ENCODE results near the gene ABHD4.
"Not testable (repeated sequence)": the region's sequence is repeated elsewhere in the genome, so short reads cannot be mapped to it uniquely, and the experiment has no call there.

Gene ABHD4

DNA sequence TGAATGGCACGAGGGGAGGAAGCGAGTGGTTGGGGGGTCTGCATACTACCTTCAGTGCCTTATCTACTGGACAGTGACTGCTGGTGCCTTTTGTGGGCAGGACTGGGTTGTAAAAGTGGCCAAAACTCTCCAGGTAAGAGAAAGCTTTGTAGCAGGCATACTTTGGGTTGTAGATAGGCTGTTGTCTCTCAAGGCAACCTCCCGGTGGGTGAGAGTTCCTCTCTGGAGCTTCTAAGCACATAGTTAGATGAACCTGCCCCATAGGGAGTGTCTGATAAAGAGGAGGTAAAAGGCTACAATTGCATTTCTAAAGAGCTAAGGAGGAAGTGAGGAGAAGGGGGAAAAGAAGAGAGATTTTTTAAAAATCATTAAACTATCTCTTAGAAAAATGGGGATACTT is 4.9 kb upstream of the ABHD4 start:
- DNase-seq = no peak

DNA sequence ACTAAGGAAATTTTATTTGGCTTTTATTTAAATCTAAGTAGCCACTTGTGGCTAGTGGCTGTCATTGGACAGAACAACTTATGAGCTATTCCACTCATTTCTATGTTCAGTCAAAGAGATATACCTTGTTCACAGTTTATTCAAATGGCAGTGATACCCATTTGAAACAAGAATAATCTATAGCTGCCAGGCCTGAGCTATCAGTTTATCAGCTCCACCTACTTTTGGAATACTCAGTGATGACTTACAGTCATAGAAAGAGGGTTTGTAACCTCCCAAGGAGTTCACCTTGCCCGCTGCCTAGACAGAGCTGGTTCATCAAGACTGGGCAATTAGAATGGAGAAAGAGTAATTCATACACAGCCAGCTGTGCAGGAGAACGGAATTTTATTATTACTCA is 4.5 kb upstream of the ABHD4 start:
- DNase-seq = no peak

DNA sequence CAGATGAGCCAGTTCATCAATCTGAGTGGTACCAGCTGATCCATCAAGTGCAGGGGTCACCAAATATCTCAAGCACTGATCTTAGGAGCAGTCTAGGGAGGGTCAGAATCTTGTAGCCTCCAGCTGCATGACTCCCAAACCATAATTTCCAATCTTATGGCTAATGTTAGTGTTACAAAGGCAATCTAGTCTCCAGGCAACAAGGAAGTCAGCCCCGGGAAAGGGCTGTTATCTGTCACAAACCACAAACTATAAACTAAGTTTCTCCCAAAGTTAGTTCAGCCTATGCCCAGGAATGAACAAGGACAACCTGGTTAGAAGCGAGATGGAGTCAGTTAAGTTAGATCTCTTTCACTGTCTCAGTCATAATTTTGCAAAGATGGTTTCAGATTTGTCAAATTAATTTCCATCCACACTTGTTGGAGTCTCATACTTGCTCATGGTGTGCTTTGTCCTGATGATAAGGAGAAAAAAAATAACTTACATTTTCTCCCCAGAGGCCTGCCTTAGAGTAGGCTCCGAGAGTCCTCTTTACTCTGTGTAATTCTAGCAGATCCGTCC is 3.9 kb upstream of the ABHD4 start:
- no peak for DNase-seq

DNA sequence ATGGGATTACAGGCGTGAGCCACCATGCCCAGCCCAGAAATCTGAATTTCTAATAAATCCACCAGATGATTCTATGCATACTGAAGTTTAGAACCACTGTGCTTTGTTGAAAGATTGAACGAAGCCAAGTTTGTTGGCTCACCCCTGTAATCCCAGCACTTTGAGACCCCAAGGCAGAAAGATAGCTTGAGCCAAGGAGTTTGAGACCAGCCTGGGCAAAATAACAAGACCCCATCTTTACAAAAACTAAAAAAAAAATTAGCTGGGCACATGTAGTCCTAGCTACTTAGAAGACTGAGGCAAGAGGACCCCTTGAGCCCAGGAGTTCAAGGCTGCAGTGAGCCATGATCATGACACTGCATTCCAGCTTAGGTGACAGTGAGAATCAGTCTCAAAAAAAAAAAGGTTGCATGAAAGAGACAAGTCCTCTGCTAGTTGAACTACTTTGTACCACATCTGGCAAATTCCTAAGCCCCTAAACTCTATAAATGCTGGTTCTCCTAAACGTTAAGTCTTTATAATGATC is 1.7 kb upstream of the ABHD4 start:
- no peak for DNase-seq

DNA sequence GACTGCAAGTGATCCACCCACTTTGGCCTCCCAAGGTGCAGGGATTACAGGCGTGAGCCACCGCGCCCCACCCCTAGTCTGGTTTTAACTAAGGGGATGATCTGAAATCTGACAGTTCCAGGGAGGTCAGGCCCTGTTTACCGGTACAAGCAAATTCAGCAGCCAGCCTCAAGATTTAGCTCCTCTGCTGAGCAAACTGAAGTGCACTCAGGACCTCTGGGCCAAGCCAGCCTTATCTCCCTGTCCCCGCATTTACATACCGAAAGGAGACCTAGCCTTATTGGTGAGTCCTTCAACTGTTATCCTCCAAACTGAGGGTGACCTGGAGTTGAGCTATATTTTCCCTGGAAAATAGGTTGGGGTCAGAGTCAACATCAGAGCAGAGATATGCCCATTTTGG is 835 bp upstream of the ABHD4 start:
- DNase-seq = no peak

DNA sequence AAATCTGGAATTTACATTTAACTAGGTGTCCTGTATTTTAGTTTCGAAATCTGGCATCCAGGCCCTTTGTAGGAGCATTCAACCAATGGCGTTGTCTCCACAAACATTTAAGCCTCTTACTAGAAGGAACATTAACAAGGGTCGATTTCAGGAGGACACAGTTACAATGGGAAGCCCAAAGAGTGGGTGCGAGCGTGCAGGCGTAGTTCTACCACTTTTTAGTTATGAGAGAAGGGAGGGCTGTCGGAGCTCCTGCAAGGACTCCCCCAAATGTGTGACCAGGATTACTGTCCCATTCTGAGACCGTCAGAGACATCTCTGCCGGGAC is 365 bp upstream of the ABHD4 start:
- no peak for DNase-seq

DNA sequence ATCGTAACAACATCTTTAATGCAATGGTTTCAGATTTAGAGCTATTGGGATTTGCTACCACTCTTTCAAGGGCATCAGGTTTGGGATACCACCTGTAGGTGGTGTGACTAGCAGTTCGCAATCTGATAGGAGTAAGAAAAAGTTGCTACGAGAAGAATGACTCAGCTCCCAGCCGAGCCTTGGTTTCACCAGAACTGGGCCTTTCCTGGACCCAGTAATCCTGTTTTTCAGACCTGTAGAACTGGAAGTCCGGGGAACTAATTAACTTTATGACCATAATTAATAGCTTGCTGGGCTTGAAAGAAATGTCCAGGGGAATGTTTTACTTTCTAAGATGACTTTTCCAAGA is 770 bp downstream of the ABHD4 start:
- DNase-seq = peak in 2 of 3 experiments; percentile 36 to 75

DNA sequence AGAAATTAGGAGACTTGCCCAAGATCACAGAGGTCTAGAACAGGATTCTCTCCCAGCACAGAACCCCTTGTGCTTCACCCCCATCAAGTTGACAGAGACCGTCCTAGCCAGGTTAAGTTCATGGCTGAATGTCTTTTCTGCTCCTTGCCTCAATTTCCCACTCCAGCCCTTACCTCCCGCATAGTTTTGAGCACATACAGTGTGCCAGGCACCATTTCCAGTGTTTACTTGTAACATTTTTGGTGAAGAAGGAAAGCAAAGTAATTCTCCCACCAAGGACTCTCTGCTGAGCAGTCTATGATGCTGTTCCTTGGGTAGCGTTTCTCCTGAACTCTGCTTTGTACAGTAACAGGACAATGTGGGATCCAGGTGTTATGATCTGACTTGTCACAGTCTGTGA is 1.2 kb downstream of the ABHD4 start:
- no peak for DNase-seq

DNA sequence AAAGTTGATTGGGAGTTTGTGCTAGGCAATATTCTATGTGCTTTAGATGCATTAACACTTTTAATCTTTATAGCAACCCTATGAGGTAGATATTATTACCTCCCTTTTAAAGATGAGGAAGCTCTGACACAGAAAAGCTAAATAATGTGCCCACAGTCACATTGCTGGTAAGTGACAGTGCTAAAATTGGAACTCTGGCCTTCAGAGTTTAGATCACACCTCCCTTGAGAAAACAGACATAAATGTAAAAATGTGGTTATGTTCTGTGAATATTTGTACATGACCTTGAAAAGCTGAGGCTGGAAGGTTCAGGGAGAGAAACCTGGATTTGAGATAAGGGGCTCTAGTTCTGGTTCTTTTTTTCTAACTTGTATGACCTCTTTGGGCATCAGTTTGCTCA is 1.9 kb downstream of the ABHD4 start:
- no peak for DNase-seq

DNA sequence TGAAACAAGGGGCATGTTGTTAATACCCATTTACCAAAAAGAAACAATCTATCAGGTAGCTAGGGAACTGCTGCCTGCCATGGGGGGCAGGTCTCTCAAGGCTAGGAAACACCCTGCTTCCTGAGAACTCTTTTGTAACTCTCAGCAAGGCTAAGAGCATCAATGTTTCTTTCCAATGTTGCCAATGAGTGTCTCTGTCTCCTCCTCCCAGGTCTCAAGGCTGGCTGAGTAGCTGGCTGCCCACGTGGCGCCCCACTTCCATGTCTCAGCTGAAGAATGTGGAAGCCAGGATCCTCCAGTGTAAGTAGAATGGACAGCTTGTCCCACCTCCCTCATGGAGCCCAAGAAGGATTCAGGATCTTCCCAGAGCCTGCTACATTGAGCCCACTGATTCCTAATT is 3.4 kb downstream of the ABHD4 start:
- no peak for DNase-seq

DNA sequence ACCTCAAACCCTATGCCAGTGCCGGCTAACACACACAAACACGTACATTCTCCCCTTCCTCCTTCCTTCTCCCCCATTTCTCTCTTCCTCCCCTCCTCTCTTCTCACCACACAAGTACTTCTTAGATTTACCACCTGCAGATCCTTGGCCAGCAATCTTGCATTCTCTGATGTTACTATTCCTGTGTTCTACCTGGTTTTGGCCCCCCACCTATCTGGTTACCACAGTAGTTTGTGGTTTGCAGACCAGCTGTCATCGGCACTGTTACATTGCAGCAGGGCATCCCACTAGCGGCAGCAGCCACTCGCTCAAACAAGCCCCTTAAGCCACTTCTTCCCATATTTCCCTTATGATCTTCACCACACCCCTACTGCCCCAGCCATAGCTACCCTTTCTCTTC is 3.9 kb downstream of the ABHD4 start:
- no peak for DNase-seq

DNA sequence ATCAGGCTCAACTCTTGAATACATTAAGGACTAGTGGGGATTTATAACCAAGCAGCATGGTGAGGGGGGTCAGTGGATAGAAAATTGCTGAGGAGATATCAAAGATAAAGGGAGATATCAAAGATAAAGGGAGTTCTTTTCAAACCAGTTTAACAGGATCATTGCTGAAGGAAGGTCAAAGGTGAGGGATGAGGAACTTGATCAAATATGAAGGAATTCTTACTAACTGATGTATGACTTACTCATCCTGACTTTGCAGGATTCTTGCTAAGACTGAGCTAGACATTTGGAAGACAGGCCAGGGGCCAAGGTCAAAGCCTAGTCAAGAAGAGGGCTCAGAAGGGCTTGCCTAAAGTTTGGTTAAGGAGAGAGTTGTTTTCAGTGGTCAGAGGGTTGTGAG is 4.8 kb downstream of the ABHD4 start:
- no peak for DNase-seq

DNA sequence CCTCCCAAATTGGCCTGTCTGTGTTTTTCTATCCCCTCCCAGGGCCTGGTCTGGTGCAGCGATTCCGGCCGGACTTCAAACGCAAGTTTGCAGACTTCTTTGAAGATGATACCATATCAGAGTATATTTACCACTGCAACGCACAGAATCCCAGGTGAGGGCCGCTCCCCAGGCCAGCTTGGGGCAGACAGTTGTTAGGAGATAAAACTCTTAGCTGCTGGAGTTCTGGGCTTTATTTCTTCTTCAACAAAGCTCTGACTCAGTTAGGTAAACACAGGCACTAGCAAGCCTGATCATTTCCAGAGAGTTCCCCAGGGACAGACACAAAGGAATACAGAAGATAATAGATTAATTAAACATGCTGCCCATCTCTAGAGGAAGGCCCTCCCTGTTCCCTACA is 8.3 kb downstream of the ABHD4 start:
- peak in 1 of 3 experiments; percentile 28 for DNase-seq

DNA sequence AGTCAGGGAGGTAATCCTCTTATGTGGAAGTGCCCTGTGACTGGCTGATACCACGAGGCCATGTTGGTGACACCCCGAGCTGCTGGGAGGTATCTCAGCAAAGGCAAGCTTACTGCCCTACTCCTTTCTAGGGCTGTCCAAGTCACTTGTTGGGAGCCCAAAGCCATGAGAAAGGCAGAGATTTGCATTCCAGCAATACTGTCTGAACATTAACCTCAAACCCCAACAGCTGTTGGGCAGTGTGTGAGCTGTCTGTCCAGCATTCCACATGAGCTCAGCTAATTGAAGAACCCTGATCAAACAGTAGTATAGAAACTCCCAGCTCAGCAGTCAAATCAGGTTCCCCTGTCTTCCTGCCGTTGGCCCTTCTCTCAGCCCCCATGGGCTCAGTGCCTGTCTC is 9.2 kb downstream of the ABHD4 start:
- no peak for DNase-seq

DNA sequence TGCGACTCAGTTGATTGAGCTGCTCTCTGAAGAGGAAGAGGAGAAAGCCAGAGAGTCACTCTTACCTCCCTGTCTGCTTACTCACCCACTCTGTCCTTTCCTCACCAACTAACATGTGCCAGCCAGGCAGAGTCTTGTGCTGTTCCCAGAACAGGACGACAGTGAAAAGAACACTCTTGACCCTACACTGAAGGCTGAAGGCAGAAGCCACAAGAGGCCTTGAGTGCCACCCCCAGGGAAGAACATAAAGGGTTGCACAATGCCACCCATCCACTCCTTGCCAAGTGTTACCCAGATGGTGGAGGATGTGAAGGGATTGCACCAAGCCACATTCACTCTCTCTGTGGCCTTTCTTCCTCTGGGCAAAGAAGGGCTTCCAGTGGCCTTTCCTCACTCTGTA is 12.8 kb downstream of the ABHD4 start:
- no peak for DNase-seq

DNA sequence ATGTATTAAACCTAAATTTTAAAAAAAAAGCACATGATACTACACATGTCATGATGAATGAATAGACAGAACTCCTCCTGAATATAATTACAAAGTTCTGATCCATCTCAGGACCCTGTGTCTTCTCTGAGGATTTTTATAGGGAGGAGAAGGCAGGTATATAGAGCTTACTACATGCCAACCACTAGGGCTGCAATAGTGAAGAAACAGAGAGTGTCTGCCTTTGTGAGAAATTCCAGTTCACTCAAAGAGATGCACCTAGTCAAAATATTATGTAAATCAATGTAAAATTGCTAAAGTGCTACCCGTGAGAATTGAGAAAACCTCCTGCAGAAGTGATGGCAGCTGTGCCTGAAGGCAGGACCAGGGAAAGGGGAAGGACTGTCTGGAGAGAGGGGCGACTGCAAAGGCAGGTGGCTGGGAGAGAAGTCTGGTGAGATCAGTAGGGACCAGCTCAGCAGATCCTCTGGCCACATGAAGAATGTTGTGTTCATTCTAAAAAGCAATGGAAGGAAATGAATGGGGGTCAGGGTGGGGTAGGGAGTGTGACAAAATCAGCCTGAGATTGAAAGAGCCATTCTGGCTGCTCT is 15.1 kb downstream of the ABHD4 start:
- DNase-seq = no peak

DNA sequence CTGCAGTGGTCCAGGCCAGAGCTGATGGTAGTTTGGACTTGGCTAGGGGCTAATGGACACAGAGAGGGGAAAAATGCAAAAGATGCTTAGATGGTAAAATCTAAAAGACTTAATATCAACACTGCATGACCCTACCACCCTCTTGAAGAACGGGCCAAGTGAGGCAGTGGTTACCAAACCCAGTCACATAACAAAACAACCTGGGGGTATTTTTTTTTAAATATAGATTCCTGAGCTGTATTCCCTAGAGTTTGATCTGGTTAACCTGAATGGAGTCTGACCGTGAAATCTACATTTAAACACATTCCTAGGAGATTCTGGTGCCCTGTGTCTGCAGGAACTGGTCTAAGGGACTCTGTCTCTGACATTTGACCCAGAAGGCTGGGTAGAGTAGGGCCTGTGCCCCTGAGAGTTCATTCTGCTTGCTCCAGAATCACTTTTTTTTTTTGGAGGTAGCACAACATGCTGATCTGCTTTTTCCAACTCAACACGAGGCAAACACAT is 15.7 kb downstream of the ABHD4 start:
- DNase-seq = no peak

DNA sequence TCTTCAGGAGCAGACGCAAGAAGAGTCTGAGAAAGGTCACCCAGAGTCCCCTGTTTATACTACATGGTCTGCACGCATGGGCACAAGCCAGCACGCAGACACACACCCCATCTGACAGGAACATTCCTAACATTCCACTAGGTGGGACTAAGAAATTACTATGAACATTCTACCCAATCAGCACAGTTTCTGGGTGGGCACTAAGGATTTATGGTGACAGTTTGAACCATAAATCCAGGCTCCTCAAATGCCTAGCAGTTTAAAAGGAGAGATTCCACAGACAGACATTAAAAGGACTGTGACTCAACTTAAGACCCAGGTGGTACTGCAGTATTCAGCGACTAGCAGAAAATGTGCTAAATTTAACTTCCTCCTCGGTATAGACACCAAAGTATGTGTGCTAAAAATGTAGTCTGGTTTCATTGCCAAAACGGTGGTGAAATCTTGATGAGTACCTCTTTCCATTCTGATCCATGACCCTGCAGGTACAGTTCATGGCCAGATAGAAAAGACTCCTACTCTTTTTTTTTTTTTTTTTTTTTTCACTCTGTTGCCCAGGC is 16.2 kb downstream of the ABHD4 start:
- no peak for DNase-seq

DNA sequence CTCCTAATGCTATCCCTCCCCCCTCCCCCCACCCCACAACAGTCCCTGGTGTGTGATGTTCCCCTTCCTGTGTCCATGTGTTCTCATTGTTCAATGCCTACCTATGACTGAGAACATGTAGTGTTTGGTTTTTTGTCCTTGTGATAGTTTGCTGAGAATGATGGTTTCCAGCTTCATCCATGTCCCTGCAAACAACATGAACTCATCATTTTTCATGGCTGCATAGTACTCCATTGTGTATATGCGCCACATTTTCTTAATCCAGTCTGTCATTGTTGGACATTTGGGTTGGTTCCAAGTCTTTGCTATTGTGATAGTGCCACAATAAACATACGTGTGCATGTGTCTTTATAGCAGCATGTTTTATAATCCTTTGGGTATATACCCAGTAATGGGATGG is 17.7 kb downstream of the ABHD4 start:
- DNase-seq = not testable (repeated sequence)

DNA sequence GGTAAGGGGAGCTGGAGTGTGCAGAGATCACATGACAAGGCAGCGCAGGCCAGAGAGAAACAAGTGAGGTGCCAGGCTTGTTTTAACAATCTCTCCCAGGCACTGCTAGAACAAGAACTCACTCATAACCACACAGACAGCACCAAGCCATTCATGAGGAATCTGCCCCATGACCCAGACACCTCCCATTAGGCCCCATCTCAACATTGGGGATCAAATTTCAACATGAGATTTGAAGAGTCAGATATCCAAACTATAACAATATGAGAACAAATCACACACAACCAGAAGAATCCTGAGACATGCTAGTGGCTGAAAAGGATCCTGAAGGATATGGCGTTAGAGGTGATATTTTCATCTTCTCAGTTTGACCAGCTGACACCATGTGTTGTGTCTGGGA is 24.2 kb downstream of the ABHD4 start:
- DNase-seq = no peak

DNA sequence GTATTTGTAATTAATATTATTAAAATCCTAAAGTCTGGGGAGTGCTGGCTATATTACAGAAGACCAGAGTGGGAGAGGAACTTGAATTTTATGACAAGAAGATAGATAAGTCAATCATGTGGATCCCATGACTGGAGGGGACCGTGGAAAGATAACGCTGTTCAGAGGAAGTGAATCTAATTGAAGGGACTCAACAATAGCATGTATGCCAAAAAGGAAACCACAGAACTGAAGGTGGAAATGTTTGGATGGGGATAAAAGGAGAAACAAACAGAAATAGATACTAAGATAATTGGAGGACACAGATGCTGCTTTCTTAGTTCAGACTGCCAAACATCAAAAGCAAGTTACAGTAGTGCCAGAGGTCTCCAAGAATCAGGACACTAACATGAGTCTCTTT is 24.9 kb downstream of the ABHD4 start:
- no peak for DNase-seq

DNA sequence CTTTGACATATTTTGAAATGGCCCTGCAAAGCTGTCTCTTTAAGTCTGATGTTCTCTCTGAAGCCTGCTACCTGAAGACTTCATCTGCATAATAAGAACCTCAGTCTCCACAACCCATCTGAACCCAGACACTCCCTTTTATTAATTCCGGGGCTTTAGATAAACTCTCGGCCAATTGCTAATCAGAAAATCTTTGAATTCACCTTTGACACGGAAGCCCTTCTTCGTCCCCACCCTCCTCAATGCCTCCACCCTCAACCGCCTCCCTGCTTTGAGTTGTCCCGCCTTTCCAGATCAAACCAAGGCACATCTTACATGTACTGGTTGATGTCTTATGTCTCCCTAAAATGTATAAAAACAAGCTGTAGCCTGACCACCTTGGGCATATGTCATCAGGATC is 28.5 kb downstream of the ABHD4 start:
- DNase-seq = no peak

DNA sequence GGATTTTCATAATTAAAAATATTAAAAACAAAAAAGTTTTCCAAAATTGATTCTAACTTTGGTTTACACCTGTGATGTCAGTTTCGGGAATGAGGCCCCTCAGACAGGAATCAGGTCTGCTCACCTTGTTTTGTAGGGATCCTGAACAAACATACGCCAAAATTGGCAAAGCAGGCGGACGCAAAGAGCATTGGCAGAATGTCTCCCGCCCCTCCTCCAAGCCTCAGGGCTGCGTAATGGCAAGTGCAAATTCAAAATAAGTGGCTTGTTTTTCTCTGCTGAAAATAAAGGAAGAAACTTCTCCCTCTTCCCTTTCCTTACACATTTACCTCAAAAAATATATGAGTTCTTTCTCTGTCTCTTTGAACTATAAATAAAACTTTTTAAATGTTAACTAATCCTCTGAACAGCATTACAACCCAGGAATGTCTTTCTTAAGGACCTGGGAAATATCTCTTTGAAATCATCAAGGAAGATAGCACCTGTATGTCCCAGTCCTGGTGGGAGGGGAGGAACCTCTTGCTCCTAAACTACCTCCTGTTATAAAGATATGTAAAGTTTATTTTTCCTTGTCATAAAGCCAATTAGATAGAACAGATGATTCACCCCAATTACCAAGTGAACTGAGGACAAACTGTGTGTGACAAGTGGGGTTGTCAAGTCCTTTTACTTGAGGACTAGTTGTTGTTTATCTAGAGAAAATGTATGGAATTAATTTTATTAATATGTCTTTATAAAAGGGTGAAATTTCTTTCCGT is 29.6 kb downstream of the ABHD4 start:
- DNase-seq = no peak

DNA sequence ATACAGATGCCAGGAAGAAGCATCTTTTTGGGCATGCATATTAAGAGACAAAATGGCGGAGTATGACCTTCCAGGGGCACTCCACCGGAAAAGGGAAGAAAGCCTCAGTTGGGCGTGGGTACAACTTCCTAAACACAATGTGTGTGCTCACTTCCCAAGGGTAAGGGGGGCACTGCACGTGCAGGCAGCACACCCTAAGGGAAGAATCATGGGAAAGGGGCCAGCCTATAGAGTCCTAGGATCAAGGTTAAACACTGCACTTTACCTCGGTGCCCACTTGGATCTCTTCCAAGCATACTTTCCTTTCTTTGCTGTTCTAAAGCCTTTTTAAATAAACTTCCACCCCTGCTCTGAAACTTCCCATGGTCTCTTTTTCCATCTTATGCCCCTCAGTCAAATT is 31.3 kb downstream of the ABHD4 start:
- no peak for DNase-seq
